ENCODE measurements around the gene IPPK. TPM values are rescaled to one million over a fixed set of nuclear protein-coding genes. Genes with fewer than 3 reads are reported as not detected.
"Not testable (repeated sequence)": the region's sequence is repeated elsewhere in the genome, so short reads cannot be mapped to it uniquely, and the experiment has no call there.

IPPK gene
- total RNA-seq, 4 donors from 2014 or later, result 41.8 to 86.9 (median 46.1) TPM

- no peak overlapping the region for H3K27ac ChIP-seq
- H3K36me3 ChIP-seq, result peaks cover 7 to 99% (median 18%) of the 10 kb centered on the region in 3 donors
- H3K27me3 ChIP-seq, result no peaks in the 10 kb centered on the region
- TF ChIP-seq POLR2A (IDR thresholded peaks at IDR 0.05), result no peak
- no peak overlapping the region for H3K4me3 ChIP-seq
- H3K9me3 ChIP-seq, result no peaks in the 10 kb centered on the region
- 86 to 87% methylated on average over 5 of the region's 5 CpGs for WGBS, 2 donors
- H3K4me1 ChIP-seq, result no peaks in the 10 kb centered on the region
- no peak for DNase-seq
- intact Hi-C loops (cut with DNase I), result no loop called here
Measured at GRCh38 chr9:92627651-92628050, 42.3 kb downstream of the IPPK start.

- TF ChIP-seq, protein P1, sequence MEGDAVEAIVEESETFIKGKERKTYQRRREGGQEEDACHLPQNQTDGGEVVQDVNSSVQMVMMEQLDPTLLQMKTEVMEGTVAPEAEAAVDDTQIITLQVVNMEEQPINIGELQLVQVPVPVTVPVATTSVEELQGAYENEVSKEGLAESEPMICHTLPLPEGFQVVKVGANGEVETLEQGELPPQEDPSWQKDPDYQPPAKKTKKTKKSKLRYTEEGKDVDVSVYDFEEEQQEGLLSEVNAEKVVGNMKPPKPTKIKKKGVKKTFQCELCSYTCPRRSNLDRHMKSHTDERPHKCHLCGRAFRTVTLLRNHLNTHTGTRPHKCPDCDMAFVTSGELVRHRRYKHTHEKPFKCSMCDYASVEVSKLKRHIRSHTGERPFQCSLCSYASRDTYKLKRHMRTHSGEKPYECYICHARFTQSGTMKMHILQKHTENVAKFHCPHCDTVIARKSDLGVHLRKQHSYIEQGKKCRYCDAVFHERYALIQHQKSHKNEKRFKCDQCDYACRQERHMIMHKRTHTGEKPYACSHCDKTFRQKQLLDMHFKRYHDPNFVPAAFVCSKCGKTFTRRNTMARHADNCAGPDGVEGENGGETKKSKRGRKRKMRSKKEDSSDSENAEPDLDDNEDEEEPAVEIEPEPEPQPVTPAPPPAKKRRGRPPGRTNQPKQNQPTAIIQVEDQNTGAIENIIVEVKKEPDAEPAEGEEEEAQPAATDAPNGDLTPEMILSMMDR (IDR thresholded peaks at IDR 0.05), result no peak
- TF ChIP-seq POLR2A (IDR thresholded peaks at IDR 0.05), result no peak
- DNase-seq, result no peak
- H3K36me3 ChIP-seq, result peaks cover under 1 to 93% (median 12%) of the 10 kb centered on the region in 3 donors
Measured at GRCh38 chr9:92626484-92626883, 43.4 kb downstream of the IPPK start.

DNA sequence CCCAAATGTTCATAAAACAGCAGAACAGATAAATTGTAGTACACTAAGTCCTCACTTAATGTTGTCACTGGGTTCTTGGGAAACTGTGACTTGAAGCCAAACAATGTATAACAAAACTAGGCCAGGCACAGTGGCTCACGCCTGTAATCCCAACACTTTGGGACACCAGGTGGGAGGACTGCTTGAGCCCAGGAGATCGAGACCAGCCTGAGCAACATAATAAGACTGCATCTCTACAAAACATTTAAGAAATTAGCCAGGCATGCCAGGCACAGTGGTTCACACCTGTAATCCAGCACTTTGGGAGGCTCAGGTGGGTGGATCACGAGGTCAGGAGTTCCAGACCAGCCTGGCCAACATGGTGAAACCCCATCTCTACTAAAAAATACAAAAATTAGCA is 46.0 kb downstream of the IPPK start:
- H3K4me1 ChIP-seq; DNase-seq; H3K4me3 ChIP-seq; H3K9me3 ChIP-seq; H3K27ac ChIP-seq; intact Hi-C loops (cut with DNase I); H3K27me3 ChIP-seq: not testable (repeated sequence)
- peaks cover 7 to 93% (median 9%) of the 10 kb centered on the region in 3 donors for H3K36me3 ChIP-seq
- 97 to 100% methylated on average over 2 to 3 of the region's 3 CpGs for WGBS, 2 donors

More at GRCh38 chr9:92626484-92626883, 43.4 kb downstream of the IPPK start:
- Histone ChIP-seq H3K9me3 (no peaks in the 10 kb centered on the region), H3K27me3 (no peaks in the 10 kb centered on the region), H3K27ac (no peak overlapping the region), H3K4me1 (no peaks in the 10 kb centered on the region), H3K4me3 (no peak overlapping the region)
- intact Hi-C loops (cut with DNase I), result no loop called here

DNA sequence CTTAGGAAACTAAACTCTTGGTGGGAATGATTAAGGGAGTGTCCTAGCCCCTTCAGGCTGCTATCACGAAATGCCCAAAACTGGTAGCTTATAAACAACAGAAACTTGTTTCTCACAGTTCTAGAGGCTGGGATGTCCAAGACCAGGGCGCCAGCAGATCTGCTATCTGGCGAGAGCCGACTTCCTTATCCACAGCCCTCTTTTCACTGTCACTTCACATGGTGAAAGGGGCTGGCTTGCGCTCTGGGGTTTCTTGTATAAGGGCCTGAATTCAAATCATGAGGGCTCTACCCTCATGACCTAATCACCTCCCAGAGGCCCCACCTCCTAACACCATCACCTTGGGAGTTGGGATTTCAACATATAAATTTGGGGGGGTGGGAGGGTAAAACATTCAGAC is 49.1 kb downstream of the IPPK start:
- TF ChIP-seq, protein P1 (IDR thresholded peaks at IDR 0.05), result no peak
- TF ChIP-seq POLR2A (IDR thresholded peaks at IDR 0.05), result no peak
- Histone ChIP-seq H3K4me3 (no peak overlapping the region), H3K27ac (peak overlapping the region in 3 of 4 donors; percentile 26 to 81 (median 29)), H3K9me3 (no peaks in the 10 kb centered on the region), H3K27me3 (no peaks in the 10 kb centered on the region), H3K4me1 (peaks cover 10 to 35% (median 22%) of the 10 kb centered on the region in 3 donors), H3K36me3 (peaks cover 9 to 93% (median 22%) of the 10 kb centered on the region in 3 donors)
- DNase-seq, result no peak
- intact Hi-C loops (cut with DNase I), result no loop called here
- 88 to 98% methylated on average over 5 of the region's 5 CpGs for WGBS, 2 donors

GRCh38 chr9:92619601-92620300 is 50.2 kb downstream of the IPPK start:
- WGBS, 2 donors, result 86 to 88% methylated on average over 8 to 10 of the region's 24 CpGs
- Histone ChIP-seq H3K36me3 (peaks cover 9 to 93% (median 27%) of the 10 kb centered on the region in 3 donors), H3K4me3 (no peak overlapping the region), H3K27ac (peak overlapping the region in 2 of 4 donors; percentile 22 to 81), H3K4me1 (peaks cover 10 to 46% (median 29%) of the 10 kb centered on the region in 3 donors), H3K9me3 (no peaks in the 10 kb centered on the region), H3K27me3 (no peaks in the 10 kb centered on the region)
- DNase-seq, result no peak
- intact Hi-C loops (cut with DNase I), result no loop called here
- TF ChIP-seq POLR2A (IDR thresholded peaks at IDR 0.05), result no peak
- TF ChIP-seq, protein P1 (IDR thresholded peaks at IDR 0.05), result no peak

- H3K4me3 ChIP-seq, result no peak overlapping the region
- DNase-seq, result no peak
- peaks cover 2 to 94% (median 28%) of the 10 kb centered on the region in 3 donors for H3K36me3 ChIP-seq
- intact Hi-C loops (cut with DNase I), result no loop called here
- no peaks in the 10 kb centered on the region for H3K9me3 ChIP-seq
- TF ChIP-seq POLR2A (IDR thresholded peaks at IDR 0.05), result no peak
- TF ChIP-seq, protein P1 (IDR thresholded peaks at IDR 0.05), result no peak
- 82 to 85% methylated on average over 10 of the region's 10 CpGs for WGBS, 2 donors
- H3K27me3 ChIP-seq, result no peaks in the 10 kb centered on the region
- H3K4me1 ChIP-seq, result peaks cover 10 to 56% (median 29%) of the 10 kb centered on the region in 3 donors
- peak overlapping the region; percentile 81 to 92 (median 84) for H3K27ac ChIP-seq
Measured at GRCh38 chr9:92618633-92619225, 51.2 kb downstream of the IPPK start.
